Ishikawa (cell line): ENCODE measurements around the gene CDH23.

Experiments used
- CREB1 ChIP-seq: IDR thresholded peaks from 2 replicates; pipeline ENCODE4 v1.6.1; 2012; ENCODE audit warnings: low read depth
- EGR1 ChIP-seq: IDR thresholded peaks from 2 replicates; pipeline ENCODE4 v1.6.1; 2012
- EP300 ChIP-seq: IDR thresholded peaks from 2 replicates; pipeline ENCODE4 v1.6.1; 2012; ENCODE audit warnings: borderline replicate concordance
- FOXM1 ChIP-seq: IDR thresholded peaks from 2 replicates; pipeline ENCODE4 v1.6.1; 2012; ENCODE audit warnings: low read depth, borderline replicate concordance
- RAD21 ChIP-seq: IDR thresholded peaks from 2 replicates; pipeline ENCODE4 v1.6.1; 2012; ENCODE audit warnings: low read depth
- REST ChIP-seq: IDR thresholded peaks from 2 replicates; pipeline ENCODE4 v1.6.1; 2012; ENCODE audit warnings: low read depth, mild to moderate bottlenecking
- TAF1 ChIP-seq: IDR thresholded peaks from 2 replicates; pipeline ENCODE4 v1.6.1; 2012; ENCODE audit warnings: low read depth, mild to moderate bottlenecking
- YY1 ChIP-seq: IDR thresholded peaks from 2 replicates; pipeline ENCODE4 v1.6.1; 2012; ENCODE audit warnings: low read depth

- no peak for TF ChIP-seq EGR1
- no peak for TF ChIP-seq REST
- no peak for TF ChIP-seq TAF1
- no peak for TF ChIP-seq RAD21
- no peak for TF ChIP-seq YY1
- no peak for TF ChIP-seq EP300
- TF ChIP-seq FOXM1: no peak
- TF ChIP-seq CREB1: no peak
These were observed 306.9 kb downstream of the CDH23 start for GRCh38 chr10:71703577-71703976.
